Adipose tissue (tissue), 3 donors: ENCODE measurements around the gene EVC2. TPM values are rescaled to one million over a fixed set of nuclear protein-coding genes. Genes with fewer than 3 reads are reported as not detected.

Experiments
- H3K27ac ChIP-seq: one replicate; pipeline ENCODE4 v1.5.1; 2013; ENCODE audit warnings: low read depth, low read length
- WGBS, 3 donors: extraction: QIAGEN DNeasy Blood & Tissue Kit; methylation state at CpG; one replicate each; pipeline ENCODE4 v1.1.7; 2013; 5-methylcytosine and 5-hydroxymethylcytosine counted together
- polyA plus RNA-seq, 3 donors: library from polyadenylated mRNA; stranded (reverse); fragments of 200-250 nt; gene quantifications; one replicate each; pipeline ENCODE4 v1.2.3, GENCODE V29; 2013
- donor health status: healthy with polysubstance abuse.
- donor health status: Bipolar disorder and iron deficiency.
- donor health status: healthy.

EVC2 gene
- polyA plus RNA-seq, 3 donors = 1.3 to 4.7 (median 1.6) TPM

- 68 to 85% (median 77%) methylated on average over 5 of the region's 5 CpGs for WGBS, 3 donors
Measured at GRCh38 chr4:5700459-5700858, 7.9 kb downstream of the EVC2 start.

DNA sequence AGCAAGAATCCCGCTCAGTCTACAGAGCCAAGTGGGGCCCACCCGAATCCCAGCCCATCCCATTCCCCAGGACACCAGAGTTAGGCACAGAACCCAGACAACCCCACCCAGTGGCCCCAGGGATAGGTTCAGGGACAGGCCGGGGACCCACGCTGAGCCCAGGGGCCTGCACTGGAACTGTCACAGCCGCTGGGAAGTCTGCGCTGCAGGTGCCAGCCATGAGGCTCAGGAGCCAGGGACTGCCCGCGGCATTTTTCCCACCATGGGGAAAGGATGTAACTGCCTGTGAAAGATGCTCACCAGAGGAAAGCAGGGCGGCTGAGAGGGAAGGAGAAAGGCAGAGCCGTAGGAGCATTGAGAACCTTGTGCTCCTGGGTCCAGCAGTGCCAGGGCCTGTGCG, 12.0 kb downstream of the EVC2 start:
- 90 to 95% (median 95%) methylated on average over 11 of the region's 11 CpGs for WGBS, 3 donors

More at GRCh38 chr4:5700459-5700858, 7.9 kb downstream of the EVC2 start:
- no peak overlapping the region for H3K27ac ChIP-seq

GRCh38 chr4:5693871-5694270, 14.5 kb downstream of the EVC2 start:
- WGBS, 3 donors = 85 to 93% (median 90%) methylated on average over 4 of the region's 4 CpGs
- no peak overlapping the region for H3K27ac ChIP-seq

More for the DNA sequence above, 12.0 kb downstream of the EVC2 start:
- no peak overlapping the region for H3K27ac ChIP-seq

GRCh38 chr4:5691491-5692132, 16.7 kb downstream of the EVC2 start:
- WGBS, 3 donors = 77 to 93% (median 89%) methylated on average over 7 of the region's 7 CpGs
- H3K27ac ChIP-seq = no peak overlapping the region

DNA sequence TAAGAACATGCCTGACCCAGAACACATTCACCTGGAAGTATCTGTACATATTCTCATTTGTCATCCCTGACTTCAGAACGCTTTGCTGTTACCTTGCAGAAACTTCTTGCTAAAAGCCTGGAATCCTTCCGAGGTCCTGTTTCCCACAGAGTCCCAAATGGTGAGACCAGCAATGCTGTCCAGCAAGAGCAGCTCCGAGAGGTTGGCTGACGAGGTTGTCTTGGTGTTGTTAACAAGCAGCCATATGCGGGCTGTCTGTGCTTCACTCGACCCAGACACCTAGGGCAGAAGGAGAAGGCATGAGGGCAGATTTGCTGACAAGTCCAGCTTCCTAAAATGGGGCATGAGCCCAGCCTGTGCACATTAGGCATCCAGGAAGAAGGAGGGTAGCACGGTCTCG, 19.3 kb downstream of the EVC2 start:
- WGBS, 3 donors = 88 to 93% (median 90%) methylated on average over 8 of the region's 8 CpGs
- no peak overlapping the region for H3K27ac ChIP-seq

DNA sequence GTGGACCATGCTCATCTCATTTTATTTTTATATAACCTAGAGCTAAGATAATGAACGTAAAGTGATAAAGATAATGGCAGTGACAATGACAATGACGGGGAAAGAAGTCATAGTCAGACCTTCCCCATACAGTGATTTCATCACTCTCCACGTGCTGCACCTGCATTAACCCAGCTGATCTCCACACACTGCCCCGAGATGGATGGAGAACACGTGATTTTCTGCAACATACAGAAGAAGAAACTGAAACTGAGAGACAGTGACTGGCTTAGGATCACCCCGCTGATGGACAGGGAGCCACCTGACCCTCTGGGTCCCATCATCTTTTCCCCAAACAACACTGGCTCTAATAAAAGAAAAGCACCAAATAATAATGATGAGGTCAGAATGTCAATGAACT, 22.0 kb downstream of the EVC2 start:
- WGBS, 3 donors = 89 to 93% (median 91%) methylated on average over 6 of the region's 6 CpGs

DNA sequence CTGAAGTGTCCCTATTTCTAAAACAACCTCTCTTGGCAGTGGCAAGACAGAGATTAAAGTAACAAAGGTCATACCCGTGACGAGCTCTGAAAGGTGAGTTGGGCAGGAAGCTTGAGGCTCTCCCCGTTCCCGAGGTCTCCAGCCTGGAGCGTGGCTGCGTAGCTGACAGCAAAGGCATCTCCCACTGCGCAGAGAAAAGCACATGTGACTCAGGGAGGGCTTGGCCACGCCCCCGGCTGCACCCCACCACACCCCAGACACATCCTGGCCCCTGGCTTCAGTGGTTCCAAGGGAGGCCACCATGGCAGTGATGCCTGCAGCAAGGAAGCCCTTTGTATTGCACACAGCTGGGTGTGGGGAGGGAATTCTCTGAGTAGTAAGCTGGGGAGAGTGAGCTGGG, 23.1 kb downstream of the EVC2 start:
- 94 to 97% (median 95%) methylated on average over 9 of the region's 9 CpGs for WGBS, 3 donors
- no peak overlapping the region for H3K27ac ChIP-seq

More for the DNA sequence above, 22.0 kb downstream of the EVC2 start:
- no peak overlapping the region for H3K27ac ChIP-seq

GRCh38 chr4:5683566-5683965, 24.8 kb downstream of the EVC2 start:
- no peak overlapping the region for H3K27ac ChIP-seq
- WGBS, 3 donors = 53 to 58% (median 57%) methylated on average over 10 of the region's 10 CpGs

GRCh38 chr4:5678977-5679376, 29.4 kb downstream of the EVC2 start:
- no peak overlapping the region for H3K27ac ChIP-seq
- WGBS, 3 donors = 86 to 91% (median 90%) methylated on average over 10 of the region's 10 CpGs

DNA sequence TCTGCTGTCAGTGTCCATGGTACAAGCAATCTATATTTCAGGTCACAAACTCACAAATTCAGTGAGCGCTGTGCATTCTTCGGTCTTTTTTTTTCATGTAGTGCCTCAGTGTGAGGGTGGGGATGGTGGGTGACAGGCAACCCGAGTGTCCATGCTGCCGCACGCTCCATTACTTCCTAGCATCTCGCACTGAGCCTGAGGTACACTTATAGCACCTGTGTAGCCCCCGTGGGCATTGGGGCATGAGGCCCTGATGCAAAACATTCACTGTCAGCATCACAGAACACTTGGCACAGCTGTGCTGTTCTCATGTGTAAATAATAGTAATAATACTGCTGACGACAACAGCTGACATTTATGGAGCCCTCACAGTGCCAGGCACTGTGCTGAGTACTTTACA, 31.6 kb downstream of the EVC2 start:
- no peak overlapping the region for H3K27ac ChIP-seq
- 91 to 94% (median 93%) methylated on average over 8 of the region's 8 CpGs for WGBS, 3 donors

DNA sequence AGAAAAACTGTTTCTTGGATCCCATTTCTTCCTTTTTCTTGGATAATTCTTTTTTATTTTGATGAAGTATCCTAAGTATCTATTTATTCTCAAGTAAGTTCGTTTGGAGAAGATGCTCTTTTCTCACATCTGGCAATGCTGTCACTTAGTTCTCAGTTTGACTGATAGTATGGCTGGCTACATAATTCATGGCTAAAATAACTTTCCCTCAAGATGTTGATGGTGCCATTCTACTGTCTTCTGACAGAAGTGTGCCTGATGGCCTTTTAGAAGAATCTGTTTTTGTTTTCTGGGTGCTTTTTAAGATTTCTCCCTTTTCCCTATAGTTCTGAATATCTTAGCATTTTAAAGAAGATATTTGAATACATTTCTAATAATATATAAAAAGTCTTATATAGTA, 41.6 kb downstream of the EVC2 start:
- no peak overlapping the region for H3K27ac ChIP-seq
- WGBS, 3 donors = 75 to 87% (median 85%) methylated on average over 1 of the region's 1 CpG

GRCh38 chr4:5664778-5665177, 43.6 kb downstream of the EVC2 start:
- H3K27ac ChIP-seq = no peak overlapping the region
- WGBS, 3 donors = 92 to 97% (median 93%) methylated on average over 12 of the region's 12 CpGs

- 45 to 81% (median 49%) methylated on average over 1 of the region's 1 CpG for WGBS, 3 donors
Measured at GRCh38 chr4:5662555-5662954, 45.8 kb downstream of the EVC2 start.

GRCh38 chr4:5661237-5661636, 47.1 kb downstream of the EVC2 start:
- WGBS, 3 donors = 85 to 86% (median 86%) methylated on average over 4 of the region's 4 CpGs
- no peak overlapping the region for H3K27ac ChIP-seq

More at GRCh38 chr4:5662555-5662954, 45.8 kb downstream of the EVC2 start:
- H3K27ac ChIP-seq = no peak overlapping the region

GRCh38 chr4:5660185-5660584, 48.2 kb downstream of the EVC2 start:
- WGBS, 3 donors = 82 to 97% (median 88%) methylated on average over 1 of the region's 1 CpG
- no peak overlapping the region for H3K27ac ChIP-seq

- no peak overlapping the region for H3K27ac ChIP-seq
- WGBS, 3 donors = 85 to 91% (median 88%) methylated on average over 6 of the region's 6 CpGs
Measured at GRCh38 chr4:5658974-5659373, 49.4 kb downstream of the EVC2 start.

- 62 to 80% (median 68%) methylated on average over 4 of the region's 4 CpGs for WGBS, 3 donors
- H3K27ac ChIP-seq = no peak overlapping the region
Measured at GRCh38 chr4:5656415-5656814, 51.9 kb downstream of the EVC2 start.

DNA sequence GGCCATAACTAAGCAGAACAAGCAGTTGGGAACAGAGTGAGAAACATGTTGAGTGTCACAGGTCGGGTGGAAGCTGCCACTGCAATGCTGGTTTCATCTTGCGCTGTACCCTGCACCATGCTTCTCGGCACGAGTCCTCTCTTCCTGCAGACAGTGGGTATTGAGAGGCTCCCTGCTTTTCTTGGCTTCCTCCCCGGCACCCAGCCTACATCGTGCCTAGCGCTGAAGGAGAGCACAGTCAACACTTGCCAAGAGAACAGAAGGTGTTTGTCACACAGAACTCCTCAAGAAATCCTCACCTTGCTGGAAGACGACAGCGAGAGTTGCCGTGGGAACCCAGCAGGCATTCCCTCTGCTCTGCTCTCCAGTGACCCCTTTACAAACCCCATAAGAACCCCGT, 53.6 kb downstream of the EVC2 start:
- WGBS, 3 donors = 62 to 94% (median 90%) methylated on average over 11 of the region's 11 CpGs
- no peak overlapping the region for H3K27ac ChIP-seq

DNA sequence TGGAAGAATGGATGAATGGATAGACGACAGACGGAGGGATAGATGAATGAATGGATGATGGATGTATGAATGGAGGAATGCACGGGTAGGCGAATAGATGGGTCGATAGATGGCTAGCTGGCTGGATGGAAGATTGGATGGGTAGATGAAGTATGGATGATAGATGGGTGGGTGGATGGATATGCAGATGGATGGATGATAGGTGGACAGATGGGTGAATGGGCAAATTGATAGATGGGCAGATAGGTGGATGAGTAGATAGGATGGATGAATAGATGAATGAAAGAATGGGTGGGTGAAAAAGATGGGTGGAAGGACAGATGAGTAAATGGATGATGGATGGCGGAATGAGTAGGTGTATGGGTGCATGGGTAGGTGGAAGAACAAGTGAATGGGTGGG, 57.3 kb downstream of the EVC2 start:
- 91 to 96% (median 94%) methylated on average over 6 of the region's 6 CpGs for WGBS, 3 donors
- H3K27ac ChIP-seq = no peak overlapping the region

GRCh38 chr4:5650040-5650439, 58.3 kb downstream of the EVC2 start:
- 87 to 97% (median 89%) methylated on average over 3 of the region's 3 CpGs for WGBS, 3 donors
- no peak overlapping the region for H3K27ac ChIP-seq
